Stimulated activated CD4-positive, alpha-beta T cell treated with anti-CD3 and anti-CD28 coated beads, Interleukin-4, amount 100 ng/mL, for 48 hours (primary cell): ENCODE data around the gene RAB8B.

Experiments used
- DNase-seq, 2 donors: peaks; one replicate each; pipeline ENCODE4 v3.0.0-alpha.2; 2020; ENCODE audit warnings: low read depth in 2 of 2

RAB8B gene

DNA sequence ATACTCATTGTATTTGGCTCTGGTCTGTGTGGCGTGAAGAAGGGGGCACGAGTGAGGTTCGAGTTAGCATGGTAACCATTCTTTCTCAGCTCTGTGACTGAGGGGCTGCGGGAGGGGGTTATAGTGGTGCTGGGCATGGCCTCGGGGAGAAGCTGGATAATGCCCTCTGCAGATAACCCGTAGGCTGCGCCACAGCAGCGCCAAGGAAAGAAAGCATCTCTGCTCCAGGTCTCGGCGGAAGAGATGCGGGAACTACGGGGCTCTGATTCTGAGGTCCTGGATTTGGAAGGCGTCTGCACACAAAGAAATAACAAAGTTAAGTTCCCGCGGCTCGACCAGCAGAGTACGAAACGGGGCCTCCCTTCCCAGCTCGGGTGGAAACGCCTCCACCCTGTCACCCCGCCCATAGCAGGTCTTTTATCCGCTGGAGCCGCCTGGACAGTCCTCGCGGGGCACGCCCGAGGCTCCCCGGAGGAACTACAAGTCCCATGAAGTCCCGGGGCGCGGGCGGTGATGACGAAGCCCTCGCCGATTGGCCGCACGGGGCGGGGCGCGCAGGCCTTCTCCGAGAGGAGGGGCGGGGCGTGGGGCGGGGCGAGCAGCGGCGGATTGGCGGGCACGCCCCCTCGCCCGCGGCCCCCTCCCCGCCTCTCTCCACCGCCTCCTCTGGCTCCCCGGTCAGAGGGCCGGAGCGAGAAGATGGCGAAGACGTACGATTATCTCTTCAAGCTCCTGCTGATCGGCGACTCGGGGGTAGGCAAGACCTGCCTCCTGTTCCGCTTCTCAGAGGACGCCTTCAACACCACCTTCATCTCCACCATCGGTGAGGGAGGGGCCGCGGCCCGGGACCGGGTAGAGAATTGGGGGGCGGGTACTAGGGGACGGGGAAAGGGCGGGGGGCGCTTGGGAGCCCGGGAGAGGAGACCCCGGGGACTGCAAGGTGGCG lies at the start of gene RAB8B:
Gene RAB8B (plus strand): TSS at position 681 of the 946 bp plus-strand sequence. CDS start 19 bp downstream, at position 700.
- DNase-seq = peak; percentile 99 to 100

DNA sequence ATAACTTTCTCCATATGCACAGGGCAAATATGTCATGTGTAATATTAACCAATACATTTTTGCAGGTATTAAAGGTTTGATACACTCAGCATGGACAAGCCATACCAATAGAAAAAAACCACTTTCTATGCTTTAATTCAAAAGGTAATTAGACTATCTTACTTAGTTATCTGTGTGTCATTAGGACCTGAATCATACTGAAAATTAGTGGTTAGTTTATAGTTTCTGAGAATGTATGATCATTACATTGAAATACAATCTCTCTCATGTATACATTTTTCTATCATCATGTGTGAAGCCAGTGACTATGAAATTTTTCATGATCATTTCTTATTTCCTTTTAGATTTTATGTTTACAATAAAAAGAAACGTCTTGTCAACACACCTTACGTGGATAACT lies 48.5 kb upstream of the RAB8B start:
- DNase-seq = no peak

DNA sequence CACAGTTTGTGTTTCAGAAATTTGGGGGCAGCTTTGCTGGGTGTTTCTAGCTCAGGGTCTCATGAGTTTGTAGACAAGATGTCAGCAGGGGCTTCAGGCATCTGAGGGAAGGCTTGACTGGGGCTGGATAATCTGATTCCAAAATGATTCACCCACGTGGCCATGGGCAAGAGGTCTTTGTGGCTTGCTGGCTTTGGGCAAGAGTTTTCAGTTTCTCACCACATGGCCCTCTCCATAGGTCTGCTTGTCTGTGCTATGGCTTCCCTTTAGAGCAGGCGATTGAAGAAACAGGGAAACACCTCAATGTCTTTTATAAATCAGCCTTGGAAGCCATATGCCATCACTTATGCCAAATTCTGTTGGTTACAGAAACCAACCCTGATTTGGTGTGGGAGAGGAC lies 44.0 kb upstream of the RAB8B start:
- no peak for DNase-seq

DNA sequence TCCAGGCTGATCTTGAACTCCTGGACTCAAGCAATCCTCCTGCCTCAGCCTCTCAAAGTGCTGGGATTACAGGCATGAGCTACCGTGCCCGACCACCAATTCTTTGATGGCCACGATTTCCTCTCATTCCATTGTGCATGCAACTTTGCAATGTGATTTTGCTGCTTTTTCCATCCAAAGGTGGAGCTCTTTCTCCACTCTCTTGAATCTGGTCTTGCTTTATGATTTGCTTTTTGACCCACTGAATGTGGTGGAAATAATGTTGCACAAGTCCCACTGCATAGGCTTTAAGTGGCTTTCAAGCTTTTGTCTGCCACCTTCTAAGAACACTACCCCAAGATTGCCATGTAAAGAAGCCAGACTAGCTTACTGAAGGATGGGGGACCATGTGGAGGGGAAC lies 42.7 kb upstream of the RAB8B start:
- DNase-seq = no peak

DNA sequence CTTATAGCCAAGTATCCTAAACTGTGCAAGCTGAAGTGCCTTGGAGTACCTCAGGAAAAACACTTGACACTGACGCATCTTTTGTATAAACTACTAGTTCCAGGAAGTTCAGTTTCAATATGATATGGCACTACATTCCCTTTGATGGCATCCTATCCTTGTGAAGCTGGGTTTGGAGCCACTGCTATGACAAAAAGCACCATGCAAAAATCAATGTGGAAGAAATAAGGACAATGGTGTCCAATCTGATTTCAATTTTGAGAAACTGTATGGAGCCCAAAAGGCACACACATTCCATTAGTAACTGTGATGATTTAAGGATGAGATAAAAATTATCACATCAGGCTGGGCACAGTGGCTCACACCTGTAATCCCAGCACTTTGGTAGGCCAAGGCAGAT lies 37.7 kb upstream of the RAB8B start:
- DNase-seq = no peak

DNA sequence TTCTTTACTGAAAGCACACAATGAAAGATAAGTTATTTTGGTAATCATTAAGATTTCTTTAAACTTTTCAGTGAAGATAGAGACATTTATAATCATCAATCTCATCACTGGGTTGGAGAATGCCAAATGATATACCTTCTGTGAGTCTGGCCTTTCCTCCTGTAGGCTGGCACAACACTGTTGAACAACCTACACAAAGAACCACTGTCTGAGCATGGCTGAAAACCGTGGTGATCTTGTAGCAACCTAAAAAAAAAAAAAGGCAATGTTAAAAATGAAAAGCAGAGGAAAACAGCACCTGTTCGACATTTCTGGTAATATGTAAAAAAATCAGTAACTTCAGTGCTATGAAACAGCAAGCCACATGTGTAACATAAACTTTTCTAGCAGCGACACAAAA lies 33.9 kb upstream of the RAB8B start:
- no peak for DNase-seq

DNA sequence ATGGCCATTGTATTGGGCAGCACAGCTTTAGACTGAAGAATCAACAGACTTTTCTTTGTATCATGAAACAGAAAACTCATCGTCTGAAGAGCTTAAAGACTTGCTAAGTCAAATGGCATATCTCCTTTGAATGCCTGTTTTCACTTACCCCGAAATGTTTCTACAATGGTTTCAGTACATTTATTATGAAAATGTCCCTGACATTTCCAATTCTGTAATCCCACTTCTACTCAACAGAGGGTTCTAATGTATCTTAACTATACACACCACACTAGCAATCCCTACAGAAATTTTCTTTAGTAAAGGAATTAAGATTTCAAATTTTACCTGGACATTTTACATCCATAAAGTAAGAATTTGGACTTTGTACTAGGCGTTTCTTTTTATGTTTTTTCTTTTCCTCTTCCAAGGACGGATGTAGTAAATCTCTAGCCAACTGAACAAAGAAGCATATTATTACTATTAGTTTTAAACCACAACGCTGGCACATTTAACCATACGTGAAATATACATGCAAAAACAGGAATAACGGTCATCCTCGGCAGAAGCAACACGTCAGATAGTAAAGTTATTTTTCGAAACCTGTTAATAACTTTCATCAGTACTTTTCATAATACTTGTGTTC lies 33.2 kb upstream of the RAB8B start:
- DNase-seq = no peak

DNA sequence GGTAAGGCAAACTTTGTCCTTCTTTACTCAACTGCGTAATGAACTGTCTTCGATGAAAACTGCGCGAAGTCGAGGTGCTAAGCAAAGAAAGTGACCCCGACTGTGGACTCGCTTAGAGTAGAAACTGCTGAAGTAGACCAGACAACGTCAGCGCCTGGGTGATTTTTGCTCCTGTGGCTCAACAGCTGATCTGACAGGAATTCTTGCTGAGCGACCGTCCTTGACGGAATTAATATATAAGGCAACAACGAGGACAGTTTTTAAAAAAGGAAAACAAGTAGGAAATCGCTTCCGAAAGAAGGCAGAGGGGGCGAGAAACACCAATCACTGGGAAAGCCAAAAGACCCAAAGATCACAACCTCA lies 32.7 kb upstream of the RAB8B start:
- no peak for DNase-seq

DNA sequence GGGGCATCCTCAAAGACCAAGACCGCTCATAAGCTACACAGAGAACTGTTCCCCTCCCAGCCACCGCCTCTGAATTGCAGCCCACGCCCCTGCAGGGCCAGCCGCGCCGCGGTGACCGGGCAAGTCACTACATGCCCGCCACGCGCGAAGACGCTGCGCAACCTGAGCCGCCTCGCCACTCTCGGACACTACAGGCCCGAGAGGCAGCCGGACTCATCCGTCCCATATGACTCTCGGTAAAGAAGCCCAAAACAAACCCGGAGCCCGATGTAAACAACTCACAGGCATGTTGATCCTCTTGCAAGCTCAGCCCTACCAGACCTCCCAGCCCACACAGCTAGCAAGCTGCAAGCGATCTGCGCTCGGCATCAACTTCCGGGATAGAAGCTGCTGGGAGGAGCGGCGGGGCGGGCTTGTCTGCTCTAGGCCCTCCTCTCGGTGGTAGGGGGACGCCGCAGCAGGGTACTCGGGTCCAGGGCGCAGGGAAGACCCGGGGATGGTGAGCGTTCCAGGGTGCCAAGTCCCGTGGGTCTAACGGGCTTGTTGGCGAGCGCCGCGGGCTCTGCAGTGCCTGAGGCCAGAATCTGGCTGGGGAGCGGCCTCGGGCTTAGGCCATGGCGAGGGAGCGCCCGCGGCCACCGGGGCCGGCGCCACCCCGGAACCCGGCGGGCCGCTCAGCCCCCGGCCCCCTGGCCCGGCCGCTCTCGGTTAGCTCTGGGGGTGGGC lies 32.1 kb upstream of the RAB8B start, which contains the start of gene RPS27L:
Gene RPS27L (minus strand): TSS at position 360 of the 726 bp plus-strand sequence. CDS start 72 bp downstream, at position 288.
- DNase-seq = peak; percentile 76 to 87

DNA sequence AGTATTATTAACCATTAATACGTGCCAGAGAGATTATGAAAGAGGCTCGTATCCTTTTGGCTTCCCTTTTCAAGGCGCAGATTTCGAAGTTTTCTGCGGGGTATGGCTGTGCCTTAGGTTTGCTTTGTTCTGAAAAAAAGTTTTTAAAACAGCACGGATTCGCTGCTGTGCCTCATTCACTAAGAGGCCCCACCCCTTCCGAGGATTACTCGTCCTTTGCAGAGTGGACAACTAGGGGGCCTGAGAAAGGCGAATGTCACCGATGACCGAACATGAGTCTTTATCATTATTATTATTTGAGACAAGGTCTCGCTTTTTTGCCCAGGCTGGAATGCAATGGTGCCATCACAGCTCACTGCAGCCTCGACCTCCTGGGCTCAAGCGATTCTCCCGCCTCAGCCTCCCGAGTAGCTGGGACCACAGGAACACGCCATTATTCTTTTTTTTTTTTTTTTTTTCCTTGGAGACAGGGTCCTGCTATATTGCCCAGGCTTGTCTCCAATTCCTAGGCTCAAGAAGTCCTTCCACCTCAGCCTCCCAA lies 31.4 kb upstream of the RAB8B start:
- DNase-seq = peak in 1 of 2 donors; percentile 26

DNA sequence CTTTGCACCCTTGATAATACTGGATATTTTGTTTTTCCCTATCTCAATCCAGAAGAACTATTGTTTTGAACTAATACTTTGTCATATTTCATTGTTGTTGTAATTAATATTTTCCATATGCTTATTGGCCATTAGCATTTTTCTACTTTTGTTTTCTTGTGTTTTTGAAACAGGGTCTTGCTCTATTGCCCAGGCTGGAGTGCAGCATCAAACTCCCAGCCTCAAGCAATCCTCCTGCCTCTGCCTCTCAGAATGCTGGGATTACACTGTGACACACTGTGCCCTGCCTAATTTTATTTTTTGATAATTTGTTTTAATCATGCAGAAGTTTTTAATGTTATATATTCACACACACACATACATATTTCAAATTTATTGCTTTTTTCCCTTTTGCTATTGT lies 28.8 kb upstream of the RAB8B start:
- DNase-seq = no peak

DNA sequence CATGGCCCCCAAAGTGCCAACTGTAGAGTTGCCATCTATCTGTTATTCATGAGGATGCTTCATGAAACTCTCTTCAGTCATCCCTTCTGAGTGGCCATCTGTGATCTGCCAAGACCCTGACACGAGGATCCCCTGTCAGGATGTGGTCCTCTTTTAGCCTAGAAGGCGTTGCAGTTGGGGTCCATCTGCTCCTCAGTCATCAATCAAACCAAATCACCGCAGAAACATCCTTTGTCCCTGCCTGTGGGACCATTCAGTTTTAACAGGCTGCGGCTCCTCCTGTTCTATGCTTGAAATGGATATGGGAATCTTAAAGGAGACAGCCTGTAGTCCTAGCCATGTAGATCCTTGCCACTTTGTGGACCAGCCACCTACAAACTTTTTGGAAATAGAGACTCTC lies 26.2 kb upstream of the RAB8B start:
- no peak for DNase-seq

DNA sequence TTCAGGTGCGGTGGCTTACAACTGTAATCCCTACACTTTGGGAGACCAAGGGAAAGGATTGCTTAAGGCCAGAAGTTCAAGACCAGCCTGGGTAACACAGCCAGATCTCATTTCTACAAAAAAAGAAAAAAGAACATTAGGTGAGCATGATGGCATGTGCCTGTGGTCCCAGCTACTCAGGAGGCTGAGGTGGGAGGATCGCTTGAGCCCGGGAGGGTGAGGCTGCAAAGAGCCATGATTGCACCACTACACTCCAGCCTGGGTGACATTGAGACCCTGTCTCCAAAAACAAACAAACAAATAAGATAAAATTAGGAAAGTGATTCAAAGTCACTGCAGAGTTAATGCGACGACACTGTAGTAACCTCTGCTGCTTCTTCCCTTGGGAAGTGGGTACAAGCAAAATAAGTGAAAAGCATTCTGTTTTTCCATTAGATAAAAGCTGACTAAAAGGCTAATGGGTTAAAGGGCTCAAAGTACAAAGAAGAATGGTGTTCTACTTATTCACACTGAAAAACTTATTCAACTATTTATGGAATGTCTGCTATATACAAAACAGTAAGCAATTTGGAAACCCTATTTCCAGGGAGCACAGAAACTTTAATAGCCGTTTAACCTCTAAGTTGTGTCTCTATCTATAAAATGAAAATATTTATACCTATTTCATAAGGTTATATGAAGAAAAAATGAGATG lies 24.1 kb upstream of the RAB8B start:
- no peak for DNase-seq

DNA sequence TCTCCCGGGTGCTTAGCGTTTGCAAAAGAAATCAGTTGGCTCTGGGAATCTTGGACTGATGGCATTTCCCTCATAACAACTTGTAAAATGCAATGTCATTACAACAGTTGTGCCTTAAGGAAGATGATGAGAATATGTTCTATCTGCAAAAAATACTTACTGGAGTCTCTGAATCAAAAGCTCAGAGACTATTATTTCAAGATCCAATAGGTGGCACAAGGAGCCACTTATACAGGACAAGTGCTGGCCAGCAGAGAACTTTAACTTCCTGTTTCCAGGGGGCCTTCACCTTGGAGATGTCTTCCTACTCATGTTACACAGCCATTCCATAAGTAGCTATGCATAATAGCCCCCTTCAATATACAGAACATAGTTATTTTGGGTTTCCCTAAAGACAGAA lies 23.2 kb upstream of the RAB8B start:
- DNase-seq = no peak

DNA sequence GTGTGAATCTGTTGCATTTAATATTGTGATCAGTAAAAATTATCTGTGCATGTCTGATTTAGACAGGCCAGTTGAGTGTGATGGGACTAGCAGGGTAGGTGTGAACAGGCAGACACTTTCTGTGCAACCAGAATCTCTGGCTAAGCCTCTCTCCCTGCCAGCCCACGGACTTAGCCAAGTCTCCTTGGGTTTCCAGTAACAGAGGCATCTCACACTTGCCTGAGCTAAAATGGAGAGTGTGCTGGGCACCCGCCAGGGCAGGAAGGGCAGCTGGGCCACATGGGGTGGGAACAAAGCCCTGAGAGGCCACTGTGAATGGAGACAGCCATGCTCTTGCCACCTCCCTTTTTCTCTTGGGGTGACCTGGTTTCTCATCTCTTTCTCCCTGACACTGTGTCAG lies 19.6 kb upstream of the RAB8B start:
- DNase-seq = no peak

DNA sequence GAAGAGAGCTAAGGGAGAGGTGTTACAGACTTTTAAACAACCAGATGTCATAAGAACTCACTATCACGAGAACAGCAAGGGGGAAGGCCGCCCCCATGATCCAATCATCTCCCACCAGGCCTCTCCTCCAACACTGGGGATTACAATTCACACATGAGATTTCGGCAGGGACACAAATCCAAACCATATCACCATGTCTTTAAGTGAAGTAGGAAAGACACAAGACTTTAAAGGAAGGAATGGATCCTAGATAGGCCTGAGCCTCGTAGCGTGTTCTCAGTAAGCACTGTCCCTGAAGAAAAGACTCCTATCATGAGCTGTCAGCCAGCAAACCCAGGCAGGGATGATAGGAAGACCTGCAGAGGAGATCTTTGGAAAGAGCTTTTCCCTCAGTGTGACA lies 17.0 kb upstream of the RAB8B start:
- DNase-seq = no peak

DNA sequence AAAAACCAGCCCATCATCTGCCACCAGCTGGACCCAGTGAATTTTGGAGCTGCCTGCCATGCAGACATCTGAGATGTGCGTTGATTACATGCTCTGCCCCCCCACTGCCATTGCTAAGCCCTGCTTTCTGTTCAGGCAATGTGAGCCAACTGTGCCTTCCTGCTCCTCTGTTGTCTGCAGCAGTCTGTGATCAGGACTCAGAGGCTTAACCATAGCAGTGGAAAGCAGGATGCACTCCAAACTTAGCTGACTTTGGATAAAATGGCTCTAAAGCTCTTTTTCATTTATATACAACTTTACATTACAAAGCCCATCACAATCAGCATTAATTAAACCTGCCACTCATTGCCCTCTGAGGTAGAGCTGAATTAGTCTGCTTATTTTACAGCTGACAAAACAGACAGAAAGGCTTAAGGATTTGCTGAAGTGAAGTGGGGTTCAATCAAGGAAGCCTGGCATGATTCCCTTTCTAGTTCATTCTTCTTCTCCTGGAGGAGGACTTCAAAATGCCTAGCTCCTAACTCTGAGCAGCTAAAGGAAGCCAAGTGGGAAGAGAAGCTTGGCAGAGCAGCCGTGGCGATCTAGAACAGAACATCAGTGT lies 16.5 kb upstream of the RAB8B start:
- DNase-seq = no peak

DNA sequence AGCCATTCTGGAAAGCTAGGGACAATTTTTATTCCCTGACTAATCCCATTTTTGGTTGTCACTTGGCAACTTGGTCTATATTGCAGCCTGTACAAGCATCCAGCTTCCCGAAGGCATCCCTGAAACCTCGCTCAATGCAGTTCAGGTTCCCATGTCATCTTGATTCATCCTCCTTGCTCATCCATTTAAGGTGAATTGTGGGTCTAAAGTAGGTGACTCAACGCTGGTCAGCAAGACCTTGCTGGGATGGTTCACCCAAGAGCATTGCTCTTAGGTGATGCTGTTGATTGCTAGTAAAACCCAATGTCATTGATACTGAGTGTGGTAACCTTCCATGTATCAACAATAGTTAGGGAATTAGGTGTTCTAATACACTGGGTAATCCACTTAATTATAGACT lies 13.1 kb upstream of the RAB8B start:
- no peak for DNase-seq

DNA sequence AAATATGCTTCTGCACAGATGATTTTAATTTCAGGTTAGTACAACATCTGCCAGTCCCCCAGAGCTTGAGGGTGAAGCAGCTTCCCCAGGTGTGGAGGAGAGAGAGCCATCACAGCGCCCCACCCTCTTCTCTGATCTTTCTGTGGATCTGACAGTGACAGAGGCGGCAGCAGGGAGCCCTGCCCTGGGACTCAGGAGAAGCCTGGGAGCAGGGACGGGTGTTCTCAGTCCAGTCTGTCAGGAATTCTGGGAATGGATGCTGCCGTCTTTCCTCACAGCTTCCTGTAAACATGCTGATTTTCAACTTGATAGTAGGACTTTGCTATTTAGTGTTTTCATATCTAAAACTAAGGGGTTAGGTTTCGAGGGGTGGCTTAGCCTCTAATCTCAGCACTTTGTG lies 11.4 kb upstream of the RAB8B start:
- DNase-seq = no peak

DNA sequence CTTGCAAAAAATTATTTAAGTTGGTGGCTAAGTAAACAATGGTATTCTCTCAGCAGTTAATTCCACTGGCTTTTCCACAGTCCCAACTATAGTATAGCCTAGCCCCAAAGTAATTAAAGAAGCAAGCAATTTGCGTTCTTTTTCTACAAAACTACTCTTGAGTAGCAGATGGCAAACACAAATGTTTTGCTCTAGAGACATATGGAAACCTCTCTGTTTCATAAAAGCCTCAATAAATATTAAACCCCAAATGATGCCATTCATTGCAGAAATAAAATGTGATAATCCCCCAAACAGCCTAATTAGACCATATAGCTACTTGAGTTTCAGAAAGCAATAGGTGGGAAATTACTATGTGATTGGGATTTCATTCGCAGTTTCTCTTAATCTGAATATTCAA lies 8.7 kb upstream of the RAB8B start:
- DNase-seq = no peak

DNA sequence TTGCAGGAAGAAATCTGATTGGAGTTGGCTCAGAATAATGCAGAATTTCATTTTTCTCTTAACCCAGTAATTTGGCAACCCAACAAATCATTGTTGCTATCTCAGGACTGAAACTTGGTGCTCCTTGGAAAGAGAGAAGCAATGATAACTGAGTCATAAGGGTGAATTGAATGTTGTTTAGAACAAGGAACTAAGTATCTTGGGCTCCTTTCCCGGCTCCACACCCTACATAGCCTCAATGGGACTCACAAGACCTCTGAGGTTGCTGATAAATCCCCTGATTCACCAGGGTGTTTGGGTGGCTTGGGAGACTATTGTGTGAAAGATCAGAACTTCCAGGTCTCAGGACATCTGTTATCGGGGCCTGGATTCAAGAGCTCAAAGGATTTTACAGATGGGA lies 7.8 kb upstream of the RAB8B start:
- DNase-seq = no peak
